Thoracic aorta (tissue), 2 donors: ENCODE results near the gene PRSS1. TPM values are rescaled to one million over a fixed set of nuclear protein-coding genes. Genes with fewer than 3 reads are reported as not detected.

Experiments used
- ATAC-seq: fragments of 150-250 bp; one replicate; pipeline ENCODE4 v1.8.0; 2017; ENCODE audit warnings: low read depth; ENCODE audit not compliant: insufficient number of reproducible peaks, low FRiP score
- DNase-seq: peaks from one replicate; pipeline ENCODE4 v3.0.0-alpha.2; 2020; ENCODE audit warnings: low spot score
- H3K27ac ChIP-seq, 2 donors: fragments of 200-600 bp; sonication (generic); 1 replicate in 1 of 2; 2 replicates in 1 of 2; pipeline ENCODE4 v1.5.1; 2016; ENCODE audit warnings: mild to moderate bottlenecking in 2 of 2, moderate library complexity in 2 of 2
- H3K27me3 ChIP-seq: fragments of 200-600 bp; sonication (generic); replicated peaks from 2 replicates; pipeline ENCODE4 v1.6.0; 2016; ENCODE audit warnings: mild to moderate bottlenecking; ENCODE audit not compliant: insufficient read depth
- H3K36me3 ChIP-seq: fragments of 200-600 bp; sonication (generic); one replicate; pipeline ENCODE4 v1.5.1; 2016
- H3K4me1 ChIP-seq, 2 donors: fragments of 200-600 bp; sonication (generic); 1 replicate in 1 of 2; 2 replicates in 1 of 2; pipeline versions ENCODE4 v1.5.1 to v1.6.0; 2016; ENCODE audit warnings: low read depth in 2 of 2, mild to moderate bottlenecking in 1 of 2; ENCODE audit not compliant: control insufficient read depth in 1 of 2
- H3K4me3 ChIP-seq: fragments of 200-600 bp; sonication (generic); 2 replicates; pipeline ENCODE4 v1.5.1; 2016; ENCODE audit warnings: mild to moderate bottlenecking
- H3K9me3 ChIP-seq: fragments of 200-600 bp; sonication (generic); 2 replicates; pipeline ENCODE4 v1.5.1; 2016
- total RNA-seq, 2 donors: library from RNA; depleted of rRNA; stranded (reverse); fragments of >200 nt; gene quantifications; one replicate each; pipeline versions ENCODE4 v1.1.0 to v1.2.3, GENCODE V29; 2016
- TF ChIP-seq, protein P1 (sequence below): fragments of 200-600 bp; sonication (generic); IDR thresholded peaks from one replicate; pipeline ENCODE4 v1.5.1; 2019; ENCODE audit warnings: antibody characterized with exemption

Gene PRSS1
- total RNA-seq, 2 donors from 2014 or later = 5.1 to 16.9 TPM

GRCh38 chr7:142711746-142712616 lies 37.3 kb upstream of the PRSS1 start:
- ATAC-seq = no peak
- Histone ChIP-seq H3K4me1 (peaks cover 4 to 26% of the 10 kb centered on the region in 2 donors), H3K9me3 (no peaks in the 10 kb centered on the region)

GRCh38 chr7:142712617-142712957 lies 36.7 kb upstream of the PRSS1 start:
- no peaks in the 10 kb centered on the region for H3K27me3 ChIP-seq
- H3K4me3 ChIP-seq = no peak overlapping the region
- peaks cover 4 to 26% of the 10 kb centered on the region in 2 donors for H3K4me1 ChIP-seq
- ATAC-seq = no peak
- no peaks in the 10 kb centered on the region for H3K9me3 ChIP-seq
- no peak for DNase-seq
- H3K27ac ChIP-seq = no peak overlapping the region
- H3K36me3 ChIP-seq = no peaks in the 10 kb centered on the region
- TF ChIP-seq, protein P1, sequence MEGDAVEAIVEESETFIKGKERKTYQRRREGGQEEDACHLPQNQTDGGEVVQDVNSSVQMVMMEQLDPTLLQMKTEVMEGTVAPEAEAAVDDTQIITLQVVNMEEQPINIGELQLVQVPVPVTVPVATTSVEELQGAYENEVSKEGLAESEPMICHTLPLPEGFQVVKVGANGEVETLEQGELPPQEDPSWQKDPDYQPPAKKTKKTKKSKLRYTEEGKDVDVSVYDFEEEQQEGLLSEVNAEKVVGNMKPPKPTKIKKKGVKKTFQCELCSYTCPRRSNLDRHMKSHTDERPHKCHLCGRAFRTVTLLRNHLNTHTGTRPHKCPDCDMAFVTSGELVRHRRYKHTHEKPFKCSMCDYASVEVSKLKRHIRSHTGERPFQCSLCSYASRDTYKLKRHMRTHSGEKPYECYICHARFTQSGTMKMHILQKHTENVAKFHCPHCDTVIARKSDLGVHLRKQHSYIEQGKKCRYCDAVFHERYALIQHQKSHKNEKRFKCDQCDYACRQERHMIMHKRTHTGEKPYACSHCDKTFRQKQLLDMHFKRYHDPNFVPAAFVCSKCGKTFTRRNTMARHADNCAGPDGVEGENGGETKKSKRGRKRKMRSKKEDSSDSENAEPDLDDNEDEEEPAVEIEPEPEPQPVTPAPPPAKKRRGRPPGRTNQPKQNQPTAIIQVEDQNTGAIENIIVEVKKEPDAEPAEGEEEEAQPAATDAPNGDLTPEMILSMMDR = no peak

More at GRCh38 chr7:142711746-142712616, 37.3 kb upstream of the PRSS1 start:
- Histone ChIP-seq H3K27me3 (no peaks in the 10 kb centered on the region), H3K4me3 (no peak overlapping the region), H3K27ac (no peak overlapping the region), H3K36me3 (no peaks in the 10 kb centered on the region)
- TF ChIP-seq, protein P1 = peak; percentile 42
- DNase-seq = no peak

DNA sequence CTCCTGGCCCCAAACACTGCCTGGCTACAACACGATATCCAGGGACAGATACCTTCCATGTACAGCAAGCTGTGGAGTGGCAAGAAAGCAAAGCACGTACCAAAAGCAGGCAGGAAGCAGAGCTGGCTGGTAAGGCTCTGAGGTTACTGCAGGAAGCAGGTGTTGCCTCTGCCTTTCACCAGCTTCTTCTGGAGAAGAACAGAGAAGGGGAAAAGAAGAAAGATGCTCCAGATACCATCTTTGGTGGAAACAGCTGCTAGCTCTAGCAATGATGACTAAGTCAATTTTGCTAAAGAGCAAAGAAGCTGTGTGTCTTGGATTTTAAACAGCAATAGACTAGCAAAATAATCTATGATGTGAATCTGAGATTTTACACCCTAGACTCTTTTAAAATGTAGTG lies 34.9 kb upstream of the PRSS1 start:
- no peak for DNase-seq
- Histone ChIP-seq H3K27ac (no peak overlapping the region), H3K4me1 (peaks cover 0 to 8% of the 10 kb centered on the region in 2 donors), H3K4me3 (no peak overlapping the region), H3K36me3 (no peaks in the 10 kb centered on the region), H3K27me3 (no peaks in the 10 kb centered on the region), H3K9me3 (no peaks in the 10 kb centered on the region)
- no peak for ATAC-seq
- TF ChIP-seq, protein P1 = no peak

DNA sequence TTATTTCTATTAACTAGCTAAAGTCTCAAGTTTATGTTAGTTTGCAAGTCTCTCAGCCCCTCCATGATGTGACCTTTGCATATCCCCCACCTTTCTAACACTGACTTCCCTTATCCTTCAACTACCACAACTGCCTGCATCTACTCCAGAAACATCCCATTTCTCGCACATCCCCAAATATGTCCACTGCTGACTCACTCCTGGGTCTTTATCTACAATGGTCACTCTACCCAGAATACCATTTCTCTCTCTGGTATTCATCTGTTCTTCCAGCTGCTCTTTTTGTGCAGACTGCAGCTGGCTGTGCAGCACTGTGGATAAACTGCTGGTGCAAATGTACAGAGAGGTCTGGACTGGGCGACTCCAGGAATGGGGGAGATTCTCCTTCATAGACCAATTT lies 32.7 kb upstream of the PRSS1 start:
- TF ChIP-seq, protein P1 = no peak
- no peak for DNase-seq
- Histone ChIP-seq H3K27me3 (no peaks in the 10 kb centered on the region), H3K4me3 (no peak overlapping the region), H3K4me1 (no peaks in the 10 kb centered on the region), H3K36me3 (no peaks in the 10 kb centered on the region), H3K27ac (no peak overlapping the region), H3K9me3 (no peaks in the 10 kb centered on the region)
- no peak for ATAC-seq

DNA sequence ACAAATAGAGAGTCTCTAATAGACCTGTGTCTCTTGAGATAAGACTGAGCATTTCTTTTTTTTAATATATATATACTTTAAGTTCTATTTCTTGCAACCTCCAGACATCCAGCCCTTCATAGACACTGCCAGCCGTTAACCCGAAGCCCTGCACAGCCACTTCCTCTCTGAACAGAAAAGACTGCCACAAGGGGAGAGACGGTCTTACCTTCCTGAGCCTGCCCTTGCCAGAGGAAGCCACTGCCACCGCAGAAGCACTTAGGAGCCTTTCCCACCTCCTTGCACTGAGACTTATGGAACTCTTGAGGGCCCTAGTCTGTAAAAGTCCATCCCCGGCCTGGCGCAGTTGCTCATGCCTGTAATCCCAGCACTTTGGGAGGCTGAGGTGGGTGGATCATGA lies 31.8 kb upstream of the PRSS1 start:
- DNase-seq = no peak
- H3K4me3 ChIP-seq = no peak overlapping the region
- H3K36me3 ChIP-seq = no peaks in the 10 kb centered on the region
- H3K27me3 ChIP-seq = no peaks in the 10 kb centered on the region
- no peaks in the 10 kb centered on the region for H3K9me3 ChIP-seq
- no peak overlapping the region for H3K27ac ChIP-seq
- H3K4me1 ChIP-seq = no peaks in the 10 kb centered on the region
- no peak for ATAC-seq
- TF ChIP-seq, protein P1 = no peak
